Endothelial cell of umbilical vein (primary cell): ENCODE results near the gene TP53RK. TPM values are rescaled to one million over a fixed set of nuclear protein-coding genes. Genes with fewer than 3 reads are reported as not detected.
A peak's percentile ranks its signal among the peaks of the same experiment; 100 is the strongest.

ENCODE experiments used
- BruUV-seq: library from RNA; stranded (reverse); fragments of 400-500 nt; replicated peaks from 2 replicates; lab custom pipeline; 2021; lab: Mats Ljungman, UMichigan
- CTCF ChIA-PET: fragments of 300-600, 350-600 bp; sonication (Branson Sonifier 250); formaldehyde crosslinking; loops from one replicate; lab custom pipeline; 2021; ENCODE audit warnings: antibody characterized with exemption, inconsistent platforms; lab: Charles Lee
- POLR2A ChIA-PET: fragments of 300-600, 350-600 bp; sonication (Branson Sonifier 250); formaldehyde crosslinking; loops from one replicate; lab custom pipeline; 2021; ENCODE audit warnings: antibody characterized with exemption, inconsistent platforms; lab: Charles Lee
- DNase-seq: peaks from one replicate; pipeline ENCODE4 v3.0.0-alpha.2; 2011; ENCODE audit warnings: low read depth, low spot score
- FAIRE-seq: peaks from 2 replicates; lab custom pipeline; 2011; peaks lifted over from hg19 to GRCh38; lab: Jason Lieb, UNC
- H2AFZ ChIP-seq: 2 replicates; pipeline ENCODE4 v1.6.0; 2012; ENCODE audit warnings: low read depth, low read length, control low read depth, inconsistent platforms
- H3K27ac ChIP-seq: 2 replicates; pipeline ENCODE4 v1.5.1; 2011; ENCODE audit warnings: low read depth, mild to moderate bottlenecking, control low read depth, low read length, moderate library complexity; ENCODE audit not compliant: insufficient read depth
- H3K27me3 ChIP-seq, 2 experiments: 2 replicates each; pipeline versions ENCODE4 v1.6.0 to v1.6.1; 2011; ENCODE audit warnings: low read length in 2 of 2, mixed read lengths in 1 of 2; ENCODE audit not compliant: control insufficient read depth in 2 of 2, insufficient read depth in 2 of 2
- H3K36me3 ChIP-seq, 2 experiments: 2 replicates in 1 of 2; 3 replicates in 1 of 2; pipeline ENCODE4 v1.5.1; 2011; ENCODE audit warnings: low read length in 2 of 2, mild to moderate bottlenecking in 1 of 2, moderate library complexity in 1 of 2; ENCODE audit not compliant: control insufficient read depth in 2 of 2, insufficient read depth in 2 of 2; ENCODE audit errors: extremely low read depth in 1 of 2
- H3K4me1 ChIP-seq: 3 replicates; pipeline ENCODE4 v1.5.1; 2011; ENCODE audit warnings: mild to moderate bottlenecking, low read length; ENCODE audit not compliant: control insufficient read depth, insufficient read depth; ENCODE audit errors: extremely low read depth
- H3K4me2 ChIP-seq: 2 replicates; pipeline ENCODE4 v1.6.1; 2011; ENCODE audit warnings: low read length, control low read depth, mixed read lengths; ENCODE audit not compliant: insufficient read depth
- H3K4me3 ChIP-seq, 3 experiments: fragments of 200-600 bp in 1 of 3; sonication (generic), shearing (Covaris generic) in 1 of 3; replicated peaks in 1 of 3; 2 replicates each; pipeline ENCODE4 v1.5.1; 2011 to 2016; ENCODE audit warnings: control low read depth in 3 of 3, low read length in 3 of 3, mild to moderate bottlenecking in 2 of 3, inconsistent platforms in 1 of 3, low read depth in 1 of 3, moderate library complexity in 1 of 3; ENCODE audit not compliant: insufficient read depth in 1 of 3
- H3K79me2 ChIP-seq: 2 replicates; pipeline ENCODE4 v1.6.0; 2012; ENCODE audit warnings: low read length, inconsistent platforms; ENCODE audit not compliant: control insufficient read depth, insufficient read depth
- H3K9ac ChIP-seq: replicated peaks from 2 replicates; pipeline ENCODE3; 2011; ENCODE audit warnings: low read length, control low read depth; ENCODE audit not compliant: insufficient read depth; ENCODE audit errors: extremely low read depth
- H3K9me1 ChIP-seq: replicated peaks from 3 replicates; pipeline ENCODE4 v1.6.0; 2011; ENCODE audit warnings: mild to moderate bottlenecking, low read length; ENCODE audit not compliant: control insufficient read depth, insufficient read depth; ENCODE audit errors: extremely low read depth
- H3K9me3 ChIP-seq: replicated peaks from 2 replicates; pipeline ENCODE4 v1.5.1; 2012; ENCODE audit warnings: low read length, inconsistent platforms; ENCODE audit not compliant: control insufficient read depth, insufficient read depth
- H4K20me1 ChIP-seq: replicated peaks from 2 replicates; pipeline ENCODE3; 2011; ENCODE audit warnings: mild to moderate bottlenecking, low read length; ENCODE audit not compliant: control insufficient read depth, insufficient read depth; ENCODE audit errors: extremely low read depth
- FOS ChIP-seq: IDR thresholded peaks from 2 replicates; pipeline ENCODE4 v1.6.1; 2011; ENCODE audit warnings: mild to moderate bottlenecking, low read length, moderate library complexity, borderline replicate concordance; ENCODE audit not compliant: insufficient read depth
- MYC ChIP-seq: IDR thresholded peaks from one replicate; pipeline ENCODE4 v1.6.1; 2011; ENCODE audit warnings: mild to moderate bottlenecking, low read depth, low read length
- POLR2A ChIP-seq: IDR thresholded peaks from 2 replicates; pipeline ENCODE4 v1.6.1; 2012; ENCODE audit warnings: low read depth, mild to moderate bottlenecking, control low read depth, low read length
- POLR2AphosphoS5 ChIP-seq: IDR thresholded peaks from 2 replicates; pipeline ENCODE4 v1.6.1; 2012; ENCODE audit warnings: low read depth, mild to moderate bottlenecking, control low read depth, low read length, moderate library complexity; ENCODE audit not compliant: insufficient read depth
- dilution Hi-C: fragments of 300-500 bp; cut with MboI; formaldehyde crosslinking; loops from one replicate; pipeline ENCODE4 v1.15.0; 2019; ENCODE audit warnings: low sequenced_read_pairs; ENCODE audit not compliant: extremely low pct_ligation_motif_present
- intact Hi-C: fragments of 100-400 bp; cut with micrococcal nuclease; formaldehyde crosslinking; loops from one replicate; pipeline ENCODE4 v1.10.0; 2022
- polyA plus RNA-seq, 4 experiments: library from polyadenylated mRNA; depleted of rRNA in 3 of 4; stranded (reverse) in 3 of 4; unstranded in 1 of 4; fragments of >200 nt; gene quantifications; 2 replicates each; pipeline versions ENCODE4 v1.2.1 to v1.2.3, GENCODE V29; 2011 to 2012; ENCODE audit warnings: missing spikeins in 1 of 4
- total RNA-seq: library from RNA; stranded (reverse); gene quantifications from 2 replicates; pipeline ENCODE4 v1.2.3, GENCODE V29; 2021
- TF ChIP-seq, protein P1 (sequence below): IDR thresholded peaks from 2 replicates; pipeline ENCODE4 v1.6.1; 2011; ENCODE audit not compliant: insufficient read depth, insufficient read length
- TF ChIP-seq, protein P2 (sequence below), 2 donors: IDR thresholded peaks; 1 replicate in 1 of 2; 2 replicates in 1 of 2; pipeline ENCODE4 v1.5.1; 2011; ENCODE audit warnings: low read length in 2 of 2, mild to moderate bottlenecking in 2 of 2, moderate library complexity in 2 of 2, control low read depth in 1 of 2, inconsistent platforms in 1 of 2, low read depth in 1 of 2; ENCODE audit not compliant: insufficient read depth in 1 of 2; ENCODE audit errors: extremely low read depth in 1 of 2

Gene TP53RK
- total and polyA plus RNA-seq, 2 donors (not counting 3 experiments of a cell fraction or from before 2014, with no cell fraction given): 7.0 to 13.1 TPM

DNA sequence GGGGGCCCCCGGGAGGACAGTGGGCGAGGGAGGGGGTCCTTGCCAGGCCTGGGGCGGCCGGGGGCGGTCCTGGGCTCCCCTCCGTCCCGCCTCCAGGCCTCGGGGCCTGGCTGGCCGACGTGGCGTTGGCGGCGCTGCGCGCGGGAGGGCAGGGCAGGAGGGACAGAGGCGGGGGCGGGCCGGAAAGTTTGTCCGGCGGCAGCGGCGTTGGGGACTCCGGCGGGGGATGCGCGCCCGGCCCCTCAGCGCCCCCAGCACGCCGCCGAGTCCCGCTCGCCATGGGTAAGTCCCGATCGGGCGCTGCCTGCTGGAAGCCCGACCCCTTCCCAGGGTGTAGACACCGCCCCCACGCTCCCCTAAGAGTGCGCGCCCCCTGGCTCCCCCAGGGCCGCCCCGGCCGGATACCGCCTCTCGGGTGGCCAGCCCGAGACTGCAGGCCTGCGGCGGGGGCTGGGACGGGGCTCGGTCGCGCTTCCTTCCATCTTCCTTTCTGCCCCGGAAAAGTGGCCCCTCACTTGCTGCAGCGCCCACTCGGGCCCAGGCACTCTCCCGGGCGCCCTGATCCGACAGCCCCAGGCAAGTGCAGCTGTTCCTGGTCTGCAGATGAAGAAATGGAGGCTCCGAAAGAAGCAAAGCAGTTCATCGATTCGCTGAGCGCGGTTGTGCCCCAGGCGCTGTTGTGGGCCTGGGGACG, 20.4 kb upstream of the TP53RK start, which contains the start of gene SLC2A10:
TSS of gene SLC2A10 (plus strand) at position 191 of the 694 bp plus-strand sequence. CDS start at position 279, 88 bp downstream.
- peak within 1 kb of the TSS; percentile 98 for H2AFZ ChIP-seq
- H4K20me1 ChIP-seq: no peaks in the 10 kb centered on the region
- H3K9ac ChIP-seq: peak within 1 kb of the TSS; percentile 74
- dilution Hi-C loops: no loop called here
- ChIA-PET POLR2A (interaction anchor here (1.2 kb wide), 1 partner anchor 20 kb away, joined by 3 read pairs; the partner anchor contains the start of gene TP53RK), CTCF (no interaction called here)
- TF ChIP-seq POLR2A (no peak), MYC (no peak), FOS (no peak), POLR2AphosphoS5 (peak; percentile 36)
- TF ChIP-seq, protein P1, sequence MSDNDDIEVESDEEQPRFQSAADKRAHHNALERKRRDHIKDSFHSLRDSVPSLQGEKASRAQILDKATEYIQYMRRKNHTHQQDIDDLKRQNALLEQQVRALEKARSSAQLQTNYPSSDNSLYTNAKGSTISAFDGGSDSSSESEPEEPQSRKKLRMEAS: no peak
- TF ChIP-seq, protein P2, sequence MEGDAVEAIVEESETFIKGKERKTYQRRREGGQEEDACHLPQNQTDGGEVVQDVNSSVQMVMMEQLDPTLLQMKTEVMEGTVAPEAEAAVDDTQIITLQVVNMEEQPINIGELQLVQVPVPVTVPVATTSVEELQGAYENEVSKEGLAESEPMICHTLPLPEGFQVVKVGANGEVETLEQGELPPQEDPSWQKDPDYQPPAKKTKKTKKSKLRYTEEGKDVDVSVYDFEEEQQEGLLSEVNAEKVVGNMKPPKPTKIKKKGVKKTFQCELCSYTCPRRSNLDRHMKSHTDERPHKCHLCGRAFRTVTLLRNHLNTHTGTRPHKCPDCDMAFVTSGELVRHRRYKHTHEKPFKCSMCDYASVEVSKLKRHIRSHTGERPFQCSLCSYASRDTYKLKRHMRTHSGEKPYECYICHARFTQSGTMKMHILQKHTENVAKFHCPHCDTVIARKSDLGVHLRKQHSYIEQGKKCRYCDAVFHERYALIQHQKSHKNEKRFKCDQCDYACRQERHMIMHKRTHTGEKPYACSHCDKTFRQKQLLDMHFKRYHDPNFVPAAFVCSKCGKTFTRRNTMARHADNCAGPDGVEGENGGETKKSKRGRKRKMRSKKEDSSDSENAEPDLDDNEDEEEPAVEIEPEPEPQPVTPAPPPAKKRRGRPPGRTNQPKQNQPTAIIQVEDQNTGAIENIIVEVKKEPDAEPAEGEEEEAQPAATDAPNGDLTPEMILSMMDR (IDR thresholded peaks at IDR 0.05; ENCODE audit: extremely low read depth in 1 of 2, insufficient read depth in 1 of 2, low read depth in 1 of 2, low read length in 2 of 2): no peak
- H3K27me3 ChIP-seq: peaks cover 4 to 6% of the 10 kb centered on the region in 2 experiments
- H3K4me2 ChIP-seq: peak within 1 kb of the TSS; percentile 80
- no peaks in the 10 kb centered on the region for H3K79me2 ChIP-seq
- H3K27ac ChIP-seq: peak within 1 kb of the TSS; percentile 3
- BruUV-seq: TSS peak; percentile 47
- no peaks in the 10 kb centered on the region for H3K9me1 ChIP-seq
- H3K4me3 ChIP-seq: peak within 1 kb of the TSS; percentile 73 to 82 (median 77)
- H3K9me3 ChIP-seq: no peaks in the 10 kb centered on the region
- FAIRE-seq (no peak), DNase-seq (peak; percentile 49)
- intact Hi-C loops: loop anchor here (1.0 kb wide), 1 partner anchor 20 kb away; the partner anchor contains the start of gene TP53RK
- H3K4me1 ChIP-seq: peaks cover 9% of the 10 kb centered on the region
- peaks cover 0 to 1% of the 10 kb centered on the region in 2 experiments for H3K36me3 ChIP-seq
